DMS153 (cell line): ENCODE results near the gene KCNH6.

Experiments used
- DNase-seq: peaks from one replicate; lab custom pipeline; 2025; lab: John Stamatoyannopoulos, UW

KCNH6 gene

DNA sequence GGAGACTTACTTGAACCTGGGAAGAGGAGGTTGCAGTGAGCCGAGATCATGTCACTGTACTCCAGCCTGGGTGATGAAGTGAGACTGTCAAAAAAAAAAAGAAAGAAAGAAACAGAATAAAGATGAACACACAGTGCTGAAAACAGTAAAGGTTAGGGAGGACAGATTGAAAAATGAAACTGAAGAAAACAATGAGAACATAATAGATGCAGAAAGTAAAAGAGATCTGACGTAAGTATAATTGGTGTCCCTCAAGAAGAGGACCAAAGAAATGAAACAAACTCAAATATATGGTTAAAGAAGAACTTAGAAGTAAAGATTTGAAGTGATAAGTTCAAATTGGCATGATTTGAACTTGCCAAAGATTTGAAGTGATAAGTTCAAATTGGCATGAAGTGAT lies 34.3 kb downstream of the KCNH6 start:
- no peak for DNase-seq

DNA sequence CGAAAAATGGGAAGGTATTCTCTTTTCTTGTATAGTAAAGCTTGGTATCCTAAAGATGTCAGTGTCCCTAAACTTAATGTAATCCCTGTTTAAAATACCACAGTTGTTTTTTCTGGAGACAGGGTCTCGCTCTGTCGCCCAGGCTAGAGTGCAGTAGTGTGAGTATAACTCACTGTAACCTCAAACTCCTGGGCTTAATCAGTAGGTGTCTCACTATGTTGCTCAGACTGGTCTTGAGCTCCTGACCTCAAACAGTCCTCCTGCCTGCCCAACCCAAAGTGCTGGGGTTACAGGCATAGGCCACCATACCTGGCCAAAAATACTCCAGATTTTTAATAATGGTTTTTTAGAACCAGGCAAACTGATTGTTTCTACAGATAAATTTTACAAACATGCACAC lies 35.3 kb downstream of the KCNH6 start:
- no peak for DNase-seq

DNA sequence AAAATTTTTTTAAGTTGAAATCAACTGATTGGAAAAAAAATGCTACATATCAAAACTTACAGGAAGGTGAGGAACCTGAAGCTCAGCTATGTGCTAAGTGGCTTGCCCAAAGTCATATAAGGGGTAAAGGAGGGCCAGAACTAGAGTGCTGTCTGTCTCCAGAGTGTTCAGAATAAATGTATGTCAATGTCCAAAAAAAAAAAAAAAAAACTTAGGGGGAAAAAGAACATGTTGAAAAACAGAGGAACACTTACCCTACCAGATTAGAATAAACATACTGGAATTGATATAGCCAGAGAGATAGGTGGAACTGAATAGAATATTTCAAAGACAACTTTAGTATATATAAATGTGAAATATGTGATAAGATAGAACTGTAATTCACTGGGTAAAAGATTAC lies 38.7 kb downstream of the KCNH6 start:
- DNase-seq: no peak

DNA sequence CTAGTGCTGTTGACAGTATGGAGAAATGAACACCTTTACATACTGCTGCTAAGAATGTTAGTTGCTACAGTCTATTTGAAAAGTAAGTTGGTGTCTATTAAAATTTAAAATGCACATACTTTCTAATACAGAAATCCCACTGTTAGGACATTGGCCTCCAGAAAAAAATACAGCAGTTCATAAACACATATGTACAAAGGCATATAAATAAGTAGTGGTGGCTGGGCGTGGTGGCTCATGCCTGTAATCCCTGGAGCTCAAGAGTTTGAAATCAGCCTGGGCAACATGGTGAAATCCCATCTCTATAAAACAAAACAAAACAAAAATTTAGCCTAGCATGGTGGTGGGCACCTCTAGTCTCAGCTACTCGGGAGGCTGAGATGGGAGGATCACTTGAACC lies 40.2 kb downstream of the KCNH6 start:
- DNase-seq: no peak

DNA sequence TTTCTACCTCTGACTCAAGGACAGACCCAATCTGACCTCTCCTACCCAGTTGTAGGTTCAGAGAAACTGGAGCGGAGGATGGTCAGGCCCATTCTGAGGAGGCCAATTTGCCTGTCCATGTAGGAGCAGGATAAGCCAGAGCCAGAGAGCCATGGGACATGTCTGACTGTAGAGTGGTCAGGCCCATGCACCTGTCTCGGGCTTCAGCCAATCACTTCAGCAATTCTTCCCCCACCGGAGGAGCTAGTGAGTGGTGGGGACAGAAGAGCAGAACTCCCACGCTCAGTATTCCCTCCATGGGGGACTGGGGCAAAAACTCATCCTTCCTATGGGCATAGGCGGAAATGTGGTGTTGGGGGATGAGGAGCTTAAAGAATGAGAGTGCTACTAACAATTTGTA lies 41.4 kb downstream of the KCNH6 start:
- no peak for DNase-seq

DNA sequence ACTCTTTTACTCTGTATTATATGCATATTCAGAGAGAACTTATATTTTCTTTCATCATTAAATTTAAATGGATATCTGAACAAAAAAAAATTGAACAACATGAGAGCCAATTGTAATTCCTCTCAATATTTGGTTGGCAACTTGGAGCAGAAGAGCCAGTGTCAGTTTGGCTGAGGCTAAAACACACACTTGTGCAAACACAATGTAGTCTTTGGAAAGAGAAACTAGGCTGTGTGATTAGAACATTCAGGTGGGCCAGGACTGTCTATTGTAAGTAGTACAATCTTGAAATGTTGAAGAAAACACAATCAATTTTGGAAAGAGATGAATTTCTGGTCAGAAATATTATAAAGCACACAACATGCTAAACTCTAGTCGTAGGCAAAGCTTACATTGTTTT lies 44.1 kb downstream of the KCNH6 start:
- DNase-seq: no peak

- DNase-seq: no peak
Measured at GRCh38 chr17:63568563-63568962, 45.4 kb downstream of the KCNH6 start.

DNA sequence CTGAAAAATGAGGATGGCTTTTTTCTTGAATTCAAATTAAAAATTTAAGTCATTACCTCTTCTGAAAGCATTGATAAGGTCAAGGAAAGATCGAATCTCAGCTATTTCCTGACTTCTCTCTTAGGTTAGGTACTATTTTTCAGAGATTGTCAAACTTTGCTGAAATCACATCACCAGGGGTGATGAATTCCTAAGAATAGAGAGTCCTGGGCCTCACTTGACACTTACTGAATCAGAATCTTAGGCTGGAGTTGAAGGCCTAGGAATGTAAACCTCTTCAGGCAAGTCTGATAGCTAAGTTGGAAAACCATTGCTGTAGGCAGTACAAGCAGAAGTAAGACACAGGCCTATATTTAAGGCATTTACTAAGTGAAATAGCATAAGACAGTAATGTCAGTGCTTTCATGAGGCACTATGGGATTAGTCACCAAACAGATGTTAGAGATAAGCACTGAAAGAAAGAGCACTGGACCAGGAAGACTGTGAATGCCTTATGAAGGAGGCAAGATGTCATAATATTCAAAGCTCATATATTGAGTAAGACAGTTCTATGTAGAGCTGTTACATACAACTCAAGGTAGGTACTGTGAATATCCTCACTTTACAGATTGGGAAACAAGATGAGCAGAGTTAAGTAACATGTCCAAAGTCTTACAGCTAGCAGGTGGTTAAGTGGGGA lies 48.6 kb downstream of the KCNH6 start:
- DNase-seq: no peak

GRCh38 chr17:63573634-63574033 lies 50.5 kb downstream of the KCNH6 start:
- DNase-seq: no peak

DNA sequence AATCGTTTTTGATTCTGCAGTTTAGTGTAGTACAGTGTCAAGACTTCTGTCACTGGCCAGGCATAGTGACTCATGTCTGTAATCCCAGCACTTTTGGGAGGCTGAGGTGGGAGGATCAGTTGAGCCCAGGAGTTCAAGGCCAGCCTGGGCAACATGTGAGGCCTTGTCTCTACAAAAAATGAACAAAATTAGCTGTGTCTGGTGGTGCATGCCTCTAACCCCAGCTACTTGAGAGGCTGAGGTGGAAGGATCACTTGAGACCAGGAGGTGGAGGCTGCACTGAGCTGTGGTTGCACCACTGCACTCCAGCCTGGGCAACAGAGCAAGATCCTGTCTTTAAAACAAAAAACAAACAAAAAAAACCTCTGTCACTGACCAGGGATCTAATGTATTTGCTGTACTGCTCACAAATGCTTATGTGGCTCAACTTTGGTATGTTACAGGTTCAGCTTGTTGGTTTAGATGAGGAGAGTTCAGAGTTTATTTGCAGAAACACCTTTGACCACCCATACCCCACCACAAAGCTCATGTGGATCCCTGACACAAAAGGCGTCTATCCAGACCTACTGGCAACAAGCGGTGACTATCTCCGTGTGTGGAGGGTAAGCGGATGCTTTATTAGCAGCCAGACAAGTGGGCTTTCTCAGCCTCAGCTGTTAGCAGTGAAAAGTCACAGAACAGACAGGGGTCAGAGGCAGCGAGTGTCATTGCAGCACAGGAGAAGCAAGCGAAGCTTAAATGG lies 55.0 kb downstream of the KCNH6 start:
- DNase-seq: no peak

DNA sequence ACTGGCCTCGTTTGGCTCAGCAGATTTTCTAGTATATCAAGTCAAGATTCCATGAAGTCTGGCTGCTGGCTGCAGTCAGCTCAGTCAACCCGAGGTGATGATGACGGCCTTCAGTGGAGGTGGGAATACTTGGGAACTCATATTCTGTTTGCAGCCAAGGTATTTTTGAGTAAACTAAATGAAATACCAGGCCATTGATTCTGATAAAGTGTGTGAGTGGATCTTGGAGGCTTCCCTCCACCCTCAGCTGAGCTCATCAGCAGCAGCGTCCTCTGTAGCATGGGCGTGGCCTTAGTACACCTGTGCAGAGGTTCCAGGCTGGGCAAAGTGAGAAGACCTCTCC lies 55.6 kb downstream of the KCNH6 start:
- no peak for DNase-seq

GRCh38 chr17:63579633-63580032 lies 56.5 kb downstream of the KCNH6 start:
- no peak for DNase-seq

DNA sequence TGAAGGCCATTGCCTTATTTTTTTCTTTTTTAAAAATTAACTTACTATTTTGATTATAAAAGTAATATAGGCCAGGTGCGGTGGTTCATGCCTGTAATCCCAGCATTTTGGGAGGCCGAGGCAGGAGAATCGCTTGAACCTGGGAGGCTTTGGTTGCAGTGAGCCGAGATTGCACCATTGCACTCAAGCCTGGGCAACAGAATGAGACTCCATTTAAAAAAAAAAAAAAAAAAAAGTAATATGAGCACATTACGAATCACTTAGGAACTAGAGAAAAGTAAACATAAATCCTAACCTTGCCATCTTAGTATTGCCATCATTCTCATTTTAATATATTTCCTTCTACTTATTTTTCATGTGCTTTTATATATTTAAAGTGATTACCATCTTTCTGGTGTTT lies 64.6 kb downstream of the KCNH6 start:
- no peak for DNase-seq

DNA sequence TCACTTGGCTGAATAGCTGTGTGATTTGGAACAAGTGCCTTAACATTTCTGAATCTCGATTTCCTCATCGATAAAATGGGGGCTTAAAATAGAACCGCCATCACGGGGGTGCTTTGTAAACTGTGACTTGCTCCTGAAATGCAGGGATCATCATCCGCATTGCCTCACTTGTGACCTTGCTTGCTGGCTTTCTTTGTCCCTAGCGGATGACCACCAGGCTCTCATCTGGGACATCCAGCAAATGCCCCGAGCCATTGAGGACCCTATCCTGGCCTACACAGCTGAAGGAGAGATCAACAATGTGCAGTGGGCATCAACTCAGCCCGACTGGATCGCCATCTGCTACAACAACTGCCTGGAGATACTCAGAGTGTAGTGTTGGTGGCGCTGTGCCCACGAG lies 65.6 kb downstream of the KCNH6 start:
- DNase-seq: no peak

- no peak for DNase-seq
Measured at GRCh38 chr17:63589646-63590045, 66.5 kb downstream of the KCNH6 start.

- DNase-seq: no peak
Measured at GRCh38 chr17:63592797-63593196, 69.6 kb downstream of the KCNH6 start.

GRCh38 chr17:63595132-63595531 lies 72.0 kb downstream of the KCNH6 start:
- DNase-seq: no peak
